NCI-H1092 (cell line): ENCODE data around the gene NELL1.
"Not testable (repeated sequence)": the region's sequence is repeated elsewhere in the genome, so short reads cannot be mapped to it uniquely, and the experiment has no call there.

Source experiments
- DNase-seq: peaks from one replicate; lab custom pipeline; 2025; lab: John Stamatoyannopoulos, UW

Gene NELL1

DNA sequence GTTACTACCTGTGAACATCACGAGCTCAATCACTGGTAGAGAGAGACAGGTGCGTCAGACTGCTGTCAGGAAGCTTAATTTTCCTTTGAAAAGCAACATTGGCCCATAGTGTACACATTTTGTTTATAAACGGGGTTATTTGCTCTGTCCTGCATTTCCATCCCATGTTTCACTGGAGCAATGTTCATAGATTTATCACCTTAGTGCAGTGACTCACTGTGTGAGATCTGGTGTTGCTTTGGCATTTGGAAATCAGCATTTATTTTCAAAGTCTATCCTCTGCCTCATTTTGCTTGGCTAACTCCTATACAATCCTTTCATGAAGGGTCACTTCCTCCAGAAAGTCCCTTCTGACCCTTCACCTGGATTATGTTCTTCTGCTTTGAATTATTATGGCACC is 529.1 kb downstream of the NELL1 start:
- no peak for DNase-seq

GRCh38 chr11:21205205-21205604 is 535.8 kb downstream of the NELL1 start:
- no peak for DNase-seq

- no peak for DNase-seq
Observed at GRCh38 chr11:21225860-21226259, 556.5 kb downstream of the NELL1 start.

- DNase-seq = no peak
Observed at GRCh38 chr11:21229224-21229623, 559.8 kb downstream of the NELL1 start.

DNA sequence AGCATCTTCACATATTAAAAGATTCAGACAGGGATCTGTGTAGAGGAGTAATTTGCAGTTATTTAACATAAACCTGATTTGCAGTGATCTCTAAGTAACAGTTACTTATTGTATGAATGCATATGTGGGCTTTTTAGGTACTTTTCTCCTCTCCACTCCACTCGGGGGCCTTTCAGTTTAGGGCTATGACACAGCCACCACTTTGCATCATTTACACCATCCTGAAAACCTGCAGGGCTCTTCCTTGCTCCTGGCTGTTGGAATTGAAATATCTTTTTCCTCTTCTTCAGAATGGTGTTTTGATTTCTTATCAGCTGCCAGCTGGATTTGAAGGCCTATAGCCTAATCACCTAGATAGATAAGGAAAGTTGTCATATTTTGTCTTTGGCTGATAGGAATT is 580.8 kb downstream of the NELL1 start:
- DNase-seq = no peak

GRCh38 chr11:21254055-21254454 is 584.7 kb downstream of the NELL1 start:
- DNase-seq = no peak

GRCh38 chr11:21254790-21255189 is 585.4 kb downstream of the NELL1 start:
- DNase-seq = no peak

- DNase-seq = no peak
Observed at GRCh38 chr11:21257461-21257860, 588.1 kb downstream of the NELL1 start.

DNA sequence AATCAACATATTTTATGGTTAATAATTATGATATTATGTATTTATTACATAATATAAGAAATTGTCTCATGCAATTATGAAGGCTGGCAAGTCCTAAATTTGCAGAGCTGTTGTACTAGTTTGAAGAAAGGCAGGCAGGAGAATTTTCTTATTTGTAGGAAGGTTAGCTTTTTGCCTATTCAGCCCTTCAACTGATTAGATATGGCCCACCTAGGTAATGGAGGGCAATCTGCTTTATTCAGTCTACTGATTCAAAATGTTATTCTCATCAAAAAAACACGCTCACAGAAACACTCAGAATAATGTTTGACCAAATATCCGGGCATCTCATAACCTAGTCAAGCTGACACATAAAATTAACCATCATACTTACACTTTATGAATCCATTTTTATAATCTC is 589.0 kb downstream of the NELL1 start:
- DNase-seq = no peak

DNA sequence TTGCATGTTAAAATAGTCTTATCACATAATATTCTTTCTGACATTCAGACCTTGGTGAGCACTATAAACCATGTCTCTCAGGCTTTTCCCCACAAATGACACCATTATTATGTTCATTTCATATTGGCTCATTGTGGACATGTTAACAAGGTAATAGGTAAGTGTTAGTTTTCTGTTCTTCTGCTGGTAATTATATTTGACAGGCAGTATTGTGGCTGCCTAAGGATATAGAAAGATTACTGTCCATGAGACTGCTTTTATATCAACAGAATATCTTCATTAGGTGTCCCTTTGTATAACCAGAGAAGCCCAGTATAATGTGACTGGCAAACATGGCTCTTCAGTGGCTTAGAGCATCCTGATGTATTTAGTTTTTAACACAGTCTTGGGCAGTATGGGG is 590.7 kb downstream of the NELL1 start:
- no peak for DNase-seq

DNA sequence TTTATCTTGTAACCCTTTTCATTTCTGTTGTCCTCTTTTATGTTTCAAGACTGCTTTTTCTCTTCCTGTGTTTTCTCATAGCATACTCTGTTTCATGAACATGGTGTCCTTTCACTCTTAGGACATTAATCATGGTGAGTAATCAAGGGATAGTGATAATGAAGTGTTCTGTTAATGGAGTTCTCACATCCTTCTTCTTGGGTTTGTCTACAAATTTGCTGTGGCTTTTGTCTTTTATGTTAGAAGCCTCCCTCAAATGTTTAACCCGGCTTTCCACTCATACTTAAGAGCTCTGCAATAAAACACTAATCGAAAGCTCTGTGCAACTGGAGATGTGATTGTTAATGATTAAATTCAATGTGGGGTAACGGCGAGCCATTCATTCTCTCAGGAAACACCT is 593.6 kb downstream of the NELL1 start:
- DNase-seq = no peak

DNA sequence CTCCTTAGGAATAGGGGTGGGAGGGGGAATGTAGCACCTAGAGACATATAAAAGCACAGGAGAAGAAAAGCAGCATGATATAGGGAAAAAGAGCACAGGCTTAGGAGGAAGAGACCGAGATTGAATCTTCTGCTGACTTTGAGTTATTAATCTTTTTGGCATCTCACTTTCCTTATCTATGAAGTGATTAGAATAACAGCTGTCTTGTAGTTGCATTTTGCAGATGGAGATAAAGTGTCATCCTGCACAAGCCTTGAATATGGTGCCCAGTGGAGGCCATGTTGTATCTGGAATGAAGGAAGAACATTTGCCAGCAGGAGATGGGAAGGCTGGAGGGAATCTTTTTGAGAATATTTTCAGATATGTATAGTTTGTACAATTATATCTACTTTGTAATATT is 594.7 kb downstream of the NELL1 start:
- DNase-seq = no peak

GRCh38 chr11:21268036-21268435 is 598.6 kb downstream of the NELL1 start:
- no peak for DNase-seq

DNA sequence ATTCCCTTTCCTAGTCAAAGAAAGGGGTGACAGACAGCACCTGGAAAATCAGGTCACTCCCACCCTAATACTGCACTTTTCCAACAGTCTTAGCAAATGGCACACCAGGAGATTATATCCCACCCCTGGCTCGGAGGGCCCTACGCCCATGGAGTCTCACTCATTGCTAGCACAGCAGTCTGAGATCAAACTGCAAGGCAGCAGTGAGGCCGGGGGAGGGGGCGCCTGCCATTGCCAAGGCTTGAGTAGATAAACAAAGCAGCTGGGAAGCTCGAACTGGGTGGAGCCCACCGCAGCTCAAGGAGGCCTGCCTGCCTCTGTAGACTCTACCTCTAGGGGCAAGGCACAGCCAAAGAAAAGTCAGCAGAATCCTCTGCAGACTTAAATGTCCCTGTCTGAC is 602.8 kb downstream of the NELL1 start:
- not testable (repeated sequence) for DNase-seq

DNA sequence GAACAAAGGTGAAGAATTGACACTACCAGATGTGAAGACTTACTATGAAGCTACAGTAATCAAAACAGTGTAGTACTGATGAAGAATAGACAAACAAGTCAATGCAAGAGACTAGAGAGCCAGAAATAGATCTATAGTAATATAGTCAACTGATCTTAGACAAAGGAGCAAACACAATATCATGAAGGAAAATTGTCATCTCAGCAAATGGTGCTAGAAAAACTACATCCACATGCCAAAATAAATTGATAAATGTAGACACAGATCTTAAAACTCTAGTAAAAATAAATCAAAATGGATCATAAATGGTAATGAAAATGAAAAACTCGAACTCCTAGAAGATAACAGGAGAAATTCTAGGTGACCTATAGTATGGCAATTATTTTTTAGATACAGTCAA is 609.5 kb downstream of the NELL1 start:
- DNase-seq = no peak

- DNase-seq = no peak
Observed at GRCh38 chr11:21285104-21285503, 615.7 kb downstream of the NELL1 start.

- DNase-seq = no peak
Observed at GRCh38 chr11:21289686-21290085, 620.3 kb downstream of the NELL1 start.

GRCh38 chr11:21295508-21295907 is 626.1 kb downstream of the NELL1 start:
- DNase-seq = no peak

- DNase-seq = no peak
Observed at GRCh38 chr11:21301981-21302380, 632.6 kb downstream of the NELL1 start.

GRCh38 chr11:21306739-21307358 is 637.5 kb downstream of the NELL1 start:
- no peak for DNase-seq

DNA sequence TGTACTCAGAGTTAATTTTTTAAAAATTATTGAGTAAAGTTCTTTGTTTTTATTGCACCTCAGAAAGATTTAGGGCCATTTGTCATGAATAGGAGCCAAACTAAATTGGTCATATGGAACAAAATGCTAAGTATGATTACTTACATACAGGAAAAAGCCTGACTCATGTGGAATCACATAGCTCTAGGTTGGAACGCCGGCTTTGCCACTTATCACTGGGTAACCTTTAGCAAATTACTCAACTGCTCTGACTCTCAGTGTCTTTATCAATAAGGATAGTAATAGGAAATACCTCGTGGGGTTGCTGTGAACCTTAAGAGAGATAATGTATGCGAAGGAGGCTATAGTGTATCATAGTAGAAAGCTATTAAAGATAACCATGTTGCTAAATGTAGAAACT is 638.5 kb downstream of the NELL1 start:
- DNase-seq = no peak

DNA sequence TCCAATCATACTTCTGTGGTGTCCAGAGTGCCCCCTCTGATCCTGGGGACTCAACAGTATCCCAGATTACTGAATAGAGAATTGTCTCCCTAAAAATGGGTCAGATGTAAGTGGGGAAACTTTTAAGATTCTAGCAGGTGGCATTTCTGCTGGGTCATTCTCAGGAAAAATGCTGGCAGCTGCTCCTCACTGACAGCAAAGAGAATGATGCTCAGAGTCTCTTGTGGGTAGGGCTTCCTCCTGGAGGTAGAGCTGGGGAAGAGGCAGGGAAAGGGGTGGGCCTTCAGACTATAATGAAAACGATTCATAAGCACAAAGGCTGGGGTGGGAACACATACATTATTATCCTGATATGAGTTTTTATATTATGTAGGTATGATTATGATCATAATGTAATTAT is 647.2 kb downstream of the NELL1 start:
- no peak for DNase-seq

GRCh38 chr11:21321072-21321471 is 651.7 kb downstream of the NELL1 start:
- no peak for DNase-seq

- no peak for DNase-seq
Observed at GRCh38 chr11:21321530-21321929, 652.1 kb downstream of the NELL1 start.

- DNase-seq = no peak
Observed at GRCh38 chr11:21323617-21324016, 654.2 kb downstream of the NELL1 start.
